H1 (cell line): Measurements from ENCODE around the gene GPR68. TPM values are rescaled to one million over a fixed set of nuclear protein-coding genes. Genes with fewer than 3 reads are reported as not detected.

Source experiments
- CEBPB ChIP-seq: IDR thresholded peaks from 2 replicates; pipeline ENCODE4 v1.6.1; 2012; ENCODE audit warnings: low read depth, low read length
- CHD7 ChIP-seq: fragments of 300-600 bp; sonication (generic); IDR thresholded peaks from 2 replicates; pipeline ENCODE4 v1.7.1; 2012; ENCODE audit warnings: low read length, moderate library complexity, mild to moderate bottlenecking, inconsistent platforms; ENCODE audit not compliant: insufficient replicate concordance
- CTCF ChIP-seq, 3 experiments: IDR thresholded peaks; 1 replicate in 2 of 3; 2 replicates in 1 of 3; pipeline versions ENCODE4 v1.5.1 to v1.6.1; 2011; ENCODE audit warnings: low read length in 3 of 3, mild to moderate bottlenecking in 3 of 3, inconsistent platforms in 2 of 3, low read depth in 1 of 3, moderate library complexity in 1 of 3; ENCODE audit not compliant: insufficient read depth in 1 of 3; ENCODE audit errors: control extremely low read depth in 1 of 3
- EZH2 ChIP-seq: fragments of 200-600 bp; sonication (generic); IDR thresholded peaks from 2 replicates; pipeline ENCODE4 v1.7.1; 2012; ENCODE audit warnings: low read depth, mild to moderate bottlenecking, moderate library complexity, low read length, inconsistent platforms; ENCODE audit not compliant: severe bottlenecking
- RAD21 ChIP-seq, 2 experiments: IDR thresholded peaks in 1 of 2; conservative IDR thresholded peaks in 1 of 2; 2 replicates each; pipeline ENCODE4 v1.6.1; 2011; ENCODE audit warnings: low read depth in 2 of 2, low read length in 2 of 2, improper control_type of control experiment in 1 of 2, inconsistent platforms in 1 of 2, mild to moderate bottlenecking in 1 of 2, moderate library complexity in 1 of 2
- RBBP5 ChIP-seq: IDR thresholded peaks from 2 replicates; pipeline ENCODE4 v1.7.1; 2012; ENCODE audit warnings: low read depth, mild to moderate bottlenecking, inconsistent platforms, low read length, moderate library complexity, borderline replicate concordance
- RFX5 ChIP-seq: IDR thresholded peaks from 2 replicates; pipeline ENCODE4 v1.6.1; 2011; ENCODE audit warnings: low read depth, low read length, improper control_type of control experiment, borderline replicate concordance
- RXRA ChIP-seq: IDR thresholded peaks from 2 replicates; pipeline ENCODE4 v1.6.1; 2011; ENCODE audit warnings: low read depth, mild to moderate bottlenecking, low read length, moderate library complexity; ENCODE audit not compliant: insufficient read depth
- SIRT6 ChIP-seq: IDR thresholded peaks from one replicate; pipeline ENCODE4 v1.7.1; 2012; ENCODE audit warnings: low read length, inconsistent platforms
- polyA plus RNA-seq, 7 experiments: library from polyadenylated mRNA; depleted of rRNA in 3 of 7; stranded (reverse) in 5 of 7; unstranded in 2 of 7; fragments of >200 nt in 5 of 7; fragments of 200-250 nt in 2 of 7; gene quantifications; 1 replicate in 5 of 7; 2 replicates in 1 of 7; 4 replicates in 1 of 7; pipeline versions ENCODE4 v1.2.1 to v1.2.3, GENCODE V29; 2011 to 2013; ENCODE audit warnings: missing spikeins in 2 of 7, mixed read lengths in 2 of 7
- total RNA-seq: library from RNA; stranded (reverse); fragmentation: NEBNext Ultra II Directional; extraction: Animal tissue kit (Norgen Biotek cat#: 25700); gene quantifications from 2 replicates; pipeline ENCODE4 v1.2.1, GENCODE V29; 2021

The GPR68 gene
- total and polyA plus RNA-seq, 2 of the 8 experiments (the other 6 are each of a cell fraction or from before 2014, with no cell fraction given): 0.22 to 0.76 TPM

- TF ChIP-seq CHD7 (no peak), RFX5 (no peak), RBBP5 (no peak), RAD21 (IDR thresholded peaks at IDR 0.05 in 1 of 2, conservative IDR thresholded peaks at IDR 0.05 in 1 of 2; ENCODE audit: low read depth in 2 of 2, low read length in 2 of 2) (no peak), CEBPB (no peak), RXRA (no peak), EZH2 (no peak), SIRT6 (no peak), CTCF (IDR thresholded peaks at IDR 0.05; ENCODE audit: control extremely low read depth in 1 of 3, insufficient read depth in 1 of 3, low read depth in 1 of 3, low read length in 3 of 3) (no peak)
Measured at GRCh38 chr14:91232052-91232451, 12.5 kb downstream of the GPR68 start (continued).
